Neural crest cell (in vitro differentiated cells): ENCODE results near the gene DDX39A. TPM values are rescaled to one million over a fixed set of nuclear protein-coding genes. Genes with fewer than 3 reads are reported as not detected.
A peak's percentile ranks its signal among the peaks of the same experiment; 100 is the strongest.

ENCODE experiments used
- DNase-seq: peaks from one replicate; pipeline ENCODE4 v3.0.0; 2021; ENCODE audit warnings: low read depth, mixed read lengths, low spot score
- H3K27ac Mint-ChIP-seq: one replicate; pipeline ENCODE4 v1.8.0; 2021; ENCODE audit warnings: mild to moderate bottlenecking, mixed read lengths; ENCODE audit not compliant: unreplicated experiment
- H3K27me3 Mint-ChIP-seq: 2 replicates; pipeline ENCODE4 v1.8.0; 2021; ENCODE audit warnings: low read depth, mild to moderate bottlenecking, mixed read lengths
- H3K36me3 Mint-ChIP-seq: 2 replicates; pipeline ENCODE4 v1.8.0; 2021; ENCODE audit warnings: low read depth, mild to moderate bottlenecking, mixed read lengths
- H3K4me1 Mint-ChIP-seq: 2 replicates; pipeline ENCODE4 v1.8.0; 2021; ENCODE audit warnings: mixed read lengths
- H3K4me3 Mint-ChIP-seq: one replicate; pipeline ENCODE4 v1.8.0; 2021; ENCODE audit warnings: mild to moderate bottlenecking, mixed read lengths
- H3K9me3 Mint-ChIP-seq: 2 replicates; pipeline ENCODE4 v1.8.0; 2021; ENCODE audit warnings: mixed read lengths
- CTCF ChIP-seq: fragments of 200-600 bp; sonication (generic); conservative IDR thresholded peaks from 2 replicates; pipeline ENCODE4 v1.5.0; 2021; ENCODE audit warnings: antibody characterized with exemption, mild to moderate bottlenecking
- total RNA-seq: library from RNA; stranded (reverse); gene quantifications from 2 replicates; pipeline ENCODE4 v1.2.1, GENCODE V29; 2021

The DDX39A gene
- total RNA-seq, 1 donor from 2014 or later = 132 TPM

- Mint-ChIP-seq H3K4me3 (no peak overlapping the region), H3K4me1 (peaks cover 21% of the 10 kb centered on the region), H3K27me3 (no peaks in the 10 kb centered on the region), H3K27ac (peak overlapping the region; percentile 8), H3K9me3 (no peaks in the 10 kb centered on the region), H3K36me3 (no peaks in the 10 kb centered on the region)
- no peak for TF ChIP-seq CTCF
- DNase-seq = no peak
Measured at GRCh38 chr19:14383661-14384555, 35.2 kb downstream of the DDX39A start.

- no peak overlapping the region for H3K4me3 Mint-ChIP-seq
- no peaks in the 10 kb centered on the region for H3K27me3 Mint-ChIP-seq
- no peaks in the 10 kb centered on the region for H3K36me3 Mint-ChIP-seq
- no peak overlapping the region for H3K27ac Mint-ChIP-seq
- no peaks in the 10 kb centered on the region for H3K9me3 Mint-ChIP-seq
- no peak for TF ChIP-seq CTCF
- peaks cover 24% of the 10 kb centered on the region for H3K4me1 Mint-ChIP-seq
- no peak for DNase-seq
Measured at GRCh38 chr19:14381689-14382474, 37.3 kb downstream of the DDX39A start.

GRCh38 chr19:14379294-14380065 is 39.7 kb downstream of the DDX39A start:
- Mint-ChIP-seq H3K4me1 (peaks cover 20% of the 10 kb centered on the region), H3K36me3 (no peaks in the 10 kb centered on the region)

GRCh38 chr19:14378890-14379289 is 40.3 kb downstream of the DDX39A start:
- no peaks in the 10 kb centered on the region for H3K9me3 Mint-ChIP-seq
- no peak overlapping the region for H3K27ac Mint-ChIP-seq
- no peak overlapping the region for H3K4me3 Mint-ChIP-seq
- no peak for DNase-seq
- TF ChIP-seq CTCF = no peak
- peaks cover 19% of the 10 kb centered on the region for H3K4me1 Mint-ChIP-seq
- no peaks in the 10 kb centered on the region for H3K36me3 Mint-ChIP-seq
- no peaks in the 10 kb centered on the region for H3K27me3 Mint-ChIP-seq

More at GRCh38 chr19:14379294-14380065, 39.7 kb downstream of the DDX39A start:
- Mint-ChIP-seq H3K27me3 (no peaks in the 10 kb centered on the region), H3K27ac (no peak overlapping the region), H3K9me3 (no peaks in the 10 kb centered on the region), H3K4me3 (no peak overlapping the region)
- no peak for DNase-seq
- no peak for TF ChIP-seq CTCF

GRCh38 chr19:14377883-14378328 is 41.2 kb downstream of the DDX39A start:
- H3K36me3 Mint-ChIP-seq = no peaks in the 10 kb centered on the region
- peaks cover 22% of the 10 kb centered on the region for H3K4me1 Mint-ChIP-seq
- peak overlapping the region; percentile 13 for H3K4me3 Mint-ChIP-seq
- DNase-seq = no peak
- H3K27me3 Mint-ChIP-seq = no peaks in the 10 kb centered on the region
- no peak overlapping the region for H3K27ac Mint-ChIP-seq
- no peaks in the 10 kb centered on the region for H3K9me3 Mint-ChIP-seq
- TF ChIP-seq CTCF = no peak
